Right cardiac atrium (tissue), 5 donors: Measurements from ENCODE around the gene CHCHD6. TPM values are rescaled to one million over a fixed set of nuclear protein-coding genes. Genes with fewer than 3 reads are reported as not detected.

Experiments used
- ATAC-seq, 2 donors: fragments of 200-7000 bp; cut with Tn5 transposase; one replicate each; pipeline versions ENCODE4 v1.8.0 to v1.9.1; 2020; ENCODE audit warnings: moderate library complexity in 2 of 2, mild to moderate bottlenecking in 1 of 2
- DNase-seq, 3 donors: peaks; one replicate each; pipeline ENCODE4 v3.0.0-alpha.2; 2020
- H3K27ac ChIP-seq: one replicate; pipeline ENCODE4 v1.5.1; 2013; ENCODE audit warnings: mild to moderate bottlenecking, low read length, control low read depth, moderate library complexity
- H3K27me3 ChIP-seq: one replicate; pipeline ENCODE4 v1.6.1; 2013; ENCODE audit not compliant: control insufficient read depth, insufficient read depth
- H3K4me1 ChIP-seq: one replicate; pipeline ENCODE4 v1.6.1; 2013; ENCODE audit warnings: low read length; ENCODE audit not compliant: control insufficient read depth, insufficient read depth
- H3K4me3 ChIP-seq: one replicate; pipeline ENCODE4 v1.5.1; 2013; ENCODE audit warnings: low read length, control low read depth
- H3K9me3 ChIP-seq: one replicate; pipeline ENCODE4 v1.6.1; 2013; ENCODE audit warnings: low read length; ENCODE audit not compliant: control insufficient read depth
- WGBS: extraction: QIAGEN DNeasy Blood & Tissue Kit; methylation state at CpG from one replicate; pipeline ENCODE4 v1.1.7; 2013; 5-methylcytosine and 5-hydroxymethylcytosine counted together
- intact Hi-C, 4 donors: fragments of 100-400 bp; cut with DNase I; formaldehyde crosslinking; loops; one replicate each; pipeline versions ENCODE4 v1.11.0 to v1.14.0; 2022 to 2023
- polyA plus RNA-seq: library from polyadenylated mRNA; stranded (reverse); fragments of 200-250 nt; gene quantifications from one replicate; pipeline ENCODE4 v1.2.3, GENCODE V29; 2013
- total RNA-seq, 4 donors: library from RNA; stranded (reverse); fragmentation: NEBNext Ultra II Directional; extraction: Animal tissue kit (Norgen Biotek cat#: 25700); gene quantifications; one replicate each; pipeline ENCODE4 v1.2.1, GENCODE V29; 2021
- donor health status: healthy with polysubstance abuse.
- donor health status: DM: no; HTN: yes; CAD: no.
- donor health status: DM: no; HTN: no; CAD: no.
- donor health status: DM: no; HTN: yes; CAD: no; lungs with severe emphysema.
- donor health status: DM: yes; HTN: yes; CAD: no.

Gene CHCHD6
- total and polyA plus RNA-seq, 5 donors: 7.1 to 10.5 (median 9.3) TPM

DNA sequence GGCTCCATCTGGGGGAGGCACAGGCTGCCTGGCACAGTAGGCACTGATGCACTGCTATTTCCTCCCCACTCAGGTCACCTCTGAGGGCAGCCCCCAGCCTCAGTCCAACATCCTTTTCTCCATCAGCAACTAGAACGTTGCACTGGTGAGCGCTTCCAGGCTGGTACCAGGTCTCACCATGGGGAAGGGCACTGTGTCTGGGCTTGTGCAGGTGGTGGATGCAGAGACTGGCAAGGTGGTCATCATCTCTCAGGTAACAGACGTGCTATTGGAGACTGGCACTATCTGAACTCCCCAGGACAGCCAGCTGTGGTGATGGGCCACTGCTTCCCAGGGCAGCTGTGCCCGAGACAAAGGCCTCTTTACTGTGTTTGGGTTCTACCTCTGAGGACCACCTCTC lies 40.8 kb upstream of the CHCHD6 start:
- Histone ChIP-seq H3K27me3 (no peaks in the 10 kb centered on the region), H3K4me1 (no peaks in the 10 kb centered on the region), H3K27ac (no peak overlapping the region), H3K9me3 (no peaks in the 10 kb centered on the region), H3K4me3 (no peak overlapping the region)
- WGBS: 73% methylated on average over 4 of the region's 4 CpGs
- DNase-seq: no peak
- intact Hi-C loops: no loop called here
- ATAC-seq: no peak

GRCh38 chr3:126663750-126664149 lies 40.3 kb upstream of the CHCHD6 start:
- no peak overlapping the region for H3K27ac ChIP-seq
- ATAC-seq (no peak), DNase-seq (no peak)
- no peak overlapping the region for H3K4me3 ChIP-seq
- no peaks in the 10 kb centered on the region for H3K27me3 ChIP-seq
- intact Hi-C loops: no loop called here
- H3K9me3 ChIP-seq: no peaks in the 10 kb centered on the region
- H3K4me1 ChIP-seq: no peaks in the 10 kb centered on the region
- 87% methylated on average over 8 of the region's 8 CpGs for WGBS

- H3K4me3 ChIP-seq: no peak overlapping the region
- intact Hi-C loops: no loop called here
- H3K27ac ChIP-seq: no peak overlapping the region
- H3K4me1 ChIP-seq: no peaks in the 10 kb centered on the region
- H3K27me3 ChIP-seq: no peaks in the 10 kb centered on the region
- H3K9me3 ChIP-seq: no peaks in the 10 kb centered on the region
- ATAC-seq: no peak
- no peak for DNase-seq
- 65% methylated on average over 5 of the region's 5 CpGs for WGBS
Measured at GRCh38 chr3:126664591-126665214, 39.3 kb upstream of the CHCHD6 start.

DNA sequence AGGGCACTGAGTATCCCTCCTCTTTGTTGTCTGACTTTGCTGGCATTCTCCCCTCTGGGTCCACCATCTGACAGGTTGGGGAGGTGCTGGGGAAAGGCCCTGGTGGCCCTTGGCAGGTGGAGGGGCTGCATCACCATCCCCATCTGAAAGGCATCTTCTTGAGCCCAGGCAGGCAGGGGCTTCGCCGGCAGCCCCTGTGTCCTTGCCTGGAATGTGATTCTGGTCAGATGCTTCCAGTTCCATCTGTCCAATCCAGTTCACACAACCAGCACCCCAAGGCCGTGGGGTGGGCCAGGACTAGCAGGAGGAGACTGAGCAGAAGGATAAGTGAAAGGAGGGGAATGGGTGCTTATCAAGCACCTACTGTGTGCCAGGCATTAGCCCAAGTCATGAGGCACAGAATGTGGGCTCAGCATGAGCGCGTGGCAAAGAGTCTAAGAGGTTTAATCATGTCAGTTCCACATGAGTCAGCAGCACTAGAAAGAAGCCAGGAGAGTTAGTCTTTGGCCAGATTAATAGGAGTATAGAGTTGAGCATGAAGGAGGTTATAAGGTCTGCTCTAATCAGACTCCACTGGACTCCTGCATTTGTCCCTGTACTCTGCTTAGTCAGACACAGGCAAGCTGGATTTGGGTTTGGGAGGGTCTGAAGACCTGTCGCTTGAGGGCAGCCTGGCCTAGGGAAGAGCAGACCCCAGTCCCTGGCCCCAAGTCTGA lies 38.7 kb upstream of the CHCHD6 start:
- no peaks in the 10 kb centered on the region for H3K9me3 ChIP-seq
- DNase-seq (no peak), ATAC-seq (no peak)
- no peaks in the 10 kb centered on the region for H3K4me1 ChIP-seq
- WGBS: 82% methylated on average over 6 of the region's 6 CpGs
- H3K27me3 ChIP-seq: no peaks in the 10 kb centered on the region
- no peak overlapping the region for H3K27ac ChIP-seq
- no peak overlapping the region for H3K4me3 ChIP-seq
- intact Hi-C loops: no loop called here

- Histone ChIP-seq H3K9me3 (no peaks in the 10 kb centered on the region), H3K27ac (no peak overlapping the region), H3K4me1 (no peaks in the 10 kb centered on the region), H3K27me3 (no peaks in the 10 kb centered on the region), H3K4me3 (no peak overlapping the region)
- intact Hi-C loops: no loop called here
- ATAC-seq (no peak), DNase-seq (no peak)
- WGBS: 81% methylated on average over 15 of the region's 15 CpGs
Measured at GRCh38 chr3:126665959-126666657, 37.9 kb upstream of the CHCHD6 start.

- Histone ChIP-seq H3K27ac (no peak overlapping the region), H3K4me1 (no peaks in the 10 kb centered on the region), H3K4me3 (no peak overlapping the region), H3K9me3 (no peaks in the 10 kb centered on the region), H3K27me3 (no peaks in the 10 kb centered on the region)
- intact Hi-C loops: no loop called here
- WGBS: 85% methylated on average over 15 of the region's 15 CpGs
- no peak for DNase-seq
- ATAC-seq: no peak
Measured at GRCh38 chr3:126666658-126667528, 37.1 kb upstream of the CHCHD6 start.

- Histone ChIP-seq H3K27ac (no peak overlapping the region), H3K4me1 (no peaks in the 10 kb centered on the region), H3K27me3 (no peaks in the 10 kb centered on the region), H3K9me3 (no peaks in the 10 kb centered on the region), H3K4me3 (no peak overlapping the region)
- DNase-seq (no peak), ATAC-seq (no peak)
- intact Hi-C loops: no loop called here
- 86% methylated on average over 15 of the region's 15 CpGs for WGBS
Measured at GRCh38 chr3:126667631-126668449, 36.2 kb upstream of the CHCHD6 start.

GRCh38 chr3:126668450-126669401 lies 35.3 kb upstream of the CHCHD6 start:
- ATAC-seq: no peak
- 87% methylated on average over 13 of the region's 13 CpGs for WGBS
- no peaks in the 10 kb centered on the region for H3K9me3 ChIP-seq
- H3K27me3 ChIP-seq: no peaks in the 10 kb centered on the region
- no peak overlapping the region for H3K4me3 ChIP-seq
- no peak overlapping the region for H3K27ac ChIP-seq
- DNase-seq: peak in 1 of 3 donors; percentile 28
- H3K4me1 ChIP-seq: no peaks in the 10 kb centered on the region
- intact Hi-C loops: no loop called here

DNA sequence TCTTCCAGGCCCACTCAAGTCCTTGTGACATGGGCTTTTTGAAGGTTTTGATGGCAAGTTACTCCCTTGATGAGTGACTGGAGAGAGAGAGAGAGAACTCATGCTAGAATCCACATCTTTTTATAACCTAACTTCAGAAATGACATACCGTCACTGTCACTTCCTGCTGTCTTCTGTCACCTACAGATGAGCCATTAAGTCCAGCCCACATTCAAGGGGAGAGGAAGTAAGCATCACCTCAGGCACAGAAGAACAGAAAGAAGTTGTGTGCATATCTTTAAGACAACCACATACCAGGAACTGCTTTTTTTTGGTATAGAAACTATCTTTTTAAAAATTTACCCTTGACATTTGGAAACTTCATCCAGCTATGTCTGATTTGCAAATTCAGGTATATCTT lies 32.5 kb upstream of the CHCHD6 start:
- DNase-seq (no peak), ATAC-seq (no peak)
- H3K4me3 ChIP-seq: no peak overlapping the region
- 48% methylated on average over 1 of the region's 1 CpG for WGBS
- no peaks in the 10 kb centered on the region for H3K4me1 ChIP-seq
- H3K9me3 ChIP-seq: no peaks in the 10 kb centered on the region
- H3K27me3 ChIP-seq: no peaks in the 10 kb centered on the region
- intact Hi-C loops: loop anchor here in 1 of 4 donors (10.0 kb wide), 2 partner anchors 313 to 503 kb away; partner anchors contain the start of gene PLXNA1
- H3K27ac ChIP-seq: no peak overlapping the region
